GM10248 (cell line): Measurements from ENCODE around the gene TNK2.

Experiments used
- CTCF ChIA-PET: fragments of 300-600 bp; sonication (Branson Sonifier 250); formaldehyde crosslinking; extraction: SDS; loops from one replicate; lab custom pipeline; 2021; ENCODE audit warnings: antibody characterized with exemption; lab: Yijun Ruan, JAX
- POLR2A ChIA-PET: fragments of 350-650 bp; sonication (Branson Sonifier 250); formaldehyde crosslinking; extraction: SDS; loops from one replicate; lab custom pipeline; 2020; ENCODE audit warnings: antibody characterized with exemption; lab: Yijun Ruan, JAX
- DNase-seq: peaks from one replicate; pipeline ENCODE4 v3.0.0; 2012; ENCODE audit errors: extremely low spot score
- TF ChIP-seq, protein P1 (sequence below): IDR thresholded peaks from 2 replicates; pipeline ENCODE4 v1.5.1; 2012; ENCODE audit warnings: mild to moderate bottlenecking, low read depth; ENCODE audit errors: extremely low read depth, missing control alignments, control extremely low read depth

TNK2 gene

DNA sequence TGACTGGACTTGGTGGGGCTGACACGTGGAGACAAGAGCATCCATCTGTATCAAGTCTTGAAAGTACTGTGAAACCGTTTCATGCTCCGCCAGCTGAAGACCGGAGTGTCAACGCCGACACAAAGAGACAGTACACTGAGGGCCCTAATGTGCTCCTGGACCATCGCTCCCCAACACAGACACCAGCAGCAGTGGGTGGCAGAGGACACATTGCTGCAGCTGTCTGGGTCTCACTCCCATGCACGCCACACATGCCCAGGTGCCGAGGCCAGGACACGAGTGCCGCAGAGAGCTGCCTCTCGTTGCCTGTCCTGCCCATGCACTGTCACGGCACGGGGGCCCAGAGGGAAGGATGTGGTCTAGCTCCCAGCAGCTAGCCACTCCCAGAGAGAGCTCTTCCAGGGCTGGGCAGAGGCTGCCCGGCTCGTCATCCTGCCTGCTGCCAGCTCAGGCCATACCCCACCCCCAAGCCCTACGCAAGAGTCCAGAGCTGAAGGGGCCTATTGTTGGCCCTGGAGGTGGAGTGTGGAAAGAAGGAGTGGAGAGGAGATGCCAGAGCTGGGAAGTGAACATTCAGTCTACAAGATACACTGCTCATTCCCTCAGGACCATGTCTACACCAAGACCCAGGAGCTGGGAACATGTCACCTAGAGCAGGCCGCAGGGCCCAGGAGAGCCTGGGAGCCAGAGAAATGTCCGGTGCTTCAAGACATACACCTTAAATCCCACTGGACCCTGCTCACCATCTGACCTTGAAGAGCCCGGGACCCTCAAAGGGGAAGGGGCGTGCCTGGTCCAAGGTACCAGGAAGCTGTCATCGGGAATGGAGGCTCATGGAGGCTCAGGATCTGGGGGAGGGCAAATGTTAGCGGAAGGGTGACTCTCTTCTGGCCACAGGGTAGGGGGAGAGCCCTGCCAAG lies 7.7 kb downstream of the TNK2 start:
- TF ChIP-seq, protein P1, sequence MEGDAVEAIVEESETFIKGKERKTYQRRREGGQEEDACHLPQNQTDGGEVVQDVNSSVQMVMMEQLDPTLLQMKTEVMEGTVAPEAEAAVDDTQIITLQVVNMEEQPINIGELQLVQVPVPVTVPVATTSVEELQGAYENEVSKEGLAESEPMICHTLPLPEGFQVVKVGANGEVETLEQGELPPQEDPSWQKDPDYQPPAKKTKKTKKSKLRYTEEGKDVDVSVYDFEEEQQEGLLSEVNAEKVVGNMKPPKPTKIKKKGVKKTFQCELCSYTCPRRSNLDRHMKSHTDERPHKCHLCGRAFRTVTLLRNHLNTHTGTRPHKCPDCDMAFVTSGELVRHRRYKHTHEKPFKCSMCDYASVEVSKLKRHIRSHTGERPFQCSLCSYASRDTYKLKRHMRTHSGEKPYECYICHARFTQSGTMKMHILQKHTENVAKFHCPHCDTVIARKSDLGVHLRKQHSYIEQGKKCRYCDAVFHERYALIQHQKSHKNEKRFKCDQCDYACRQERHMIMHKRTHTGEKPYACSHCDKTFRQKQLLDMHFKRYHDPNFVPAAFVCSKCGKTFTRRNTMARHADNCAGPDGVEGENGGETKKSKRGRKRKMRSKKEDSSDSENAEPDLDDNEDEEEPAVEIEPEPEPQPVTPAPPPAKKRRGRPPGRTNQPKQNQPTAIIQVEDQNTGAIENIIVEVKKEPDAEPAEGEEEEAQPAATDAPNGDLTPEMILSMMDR = no peak
- ChIA-PET POLR2A (no interaction called here), CTCF (interaction anchor here (0.8 to 4.1 kb wide), 6 partner anchors 10 to 153 kb away, joined by 3 to 40 read pairs (median 8); no protein-coding TSS in a partner anchor)
- peak; percentile 59 for DNase-seq

DNA sequence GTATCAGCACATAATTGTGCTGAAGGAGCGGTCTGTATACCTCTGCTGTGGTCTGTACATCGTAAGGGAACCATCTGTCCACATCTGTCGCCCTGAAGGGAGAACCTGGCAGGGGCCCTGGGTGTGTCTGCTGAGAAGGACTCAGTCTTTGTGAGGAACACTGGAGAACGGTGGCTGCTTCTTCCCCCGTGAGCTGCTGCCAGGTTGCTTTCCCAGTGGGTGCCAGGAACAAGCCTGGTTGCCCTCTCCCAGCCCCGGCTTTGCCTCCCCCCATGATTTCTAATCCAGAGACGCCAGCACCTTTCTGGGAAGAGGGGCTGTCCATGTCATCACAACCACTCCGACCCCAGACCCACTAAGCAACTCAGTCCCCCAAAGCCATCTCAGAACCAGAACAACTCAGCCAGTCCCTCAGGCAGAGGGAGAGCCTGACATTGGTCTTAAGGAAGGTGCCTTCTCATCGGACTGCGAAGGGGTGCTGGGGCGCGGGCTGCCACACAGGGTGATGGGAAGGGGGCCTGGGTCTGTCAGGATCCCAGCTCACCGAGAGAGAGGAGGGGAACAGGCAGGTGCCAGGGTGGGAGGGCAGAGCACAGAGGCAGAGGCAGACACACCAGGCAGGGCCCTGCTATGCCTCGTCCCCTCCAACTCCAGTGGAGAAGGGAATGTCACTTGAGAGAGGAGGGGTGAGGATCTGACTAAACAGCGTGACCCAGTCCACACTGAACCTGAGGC lies 8.5 kb downstream of the TNK2 start:
- ChIA-PET CTCF (interaction anchor here (1.2 to 4.1 kb wide), 5 partner anchors 11 to 50 kb away, joined by 3 to 40 read pairs (median 8); no protein-coding TSS in a partner anchor), POLR2A (interaction anchor here (0.7 kb wide), 1 partner anchor 1105 kb away, joined by 3 read pairs; no protein-coding TSS in a partner anchor)
- TF ChIP-seq, protein P1 = no peak
- no peak for DNase-seq

DNA sequence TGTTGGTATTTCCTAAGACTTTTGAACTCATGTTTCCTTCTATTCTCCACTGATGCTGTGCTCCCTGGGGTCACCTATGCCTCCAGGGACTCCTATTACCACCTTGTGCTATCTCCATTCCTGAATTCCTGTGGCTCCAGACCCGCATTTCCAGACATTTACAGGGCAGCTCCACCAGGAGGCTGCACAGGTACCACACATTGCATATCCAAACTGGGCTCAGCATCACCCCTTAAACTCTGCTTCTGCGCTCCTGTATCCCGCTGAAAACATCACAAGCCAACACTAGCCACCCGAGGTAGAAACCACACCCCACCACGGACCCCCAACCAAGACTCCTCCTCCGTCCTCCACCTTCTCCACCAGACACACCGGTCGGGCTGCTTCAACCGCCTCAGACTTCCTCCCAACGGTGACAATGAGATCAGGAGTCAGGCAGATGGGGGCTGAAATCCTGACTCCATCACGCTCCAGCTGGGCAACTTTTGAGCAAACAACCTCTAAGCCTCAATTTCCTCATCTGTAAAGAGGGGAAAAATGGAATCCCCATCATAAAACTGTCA lies 10.4 kb downstream of the TNK2 start:
- ChIA-PET CTCF (interaction anchor here (10.3 to 10.9 kb wide), 2 partner anchors 16 to 41 kb away, joined by 136 to 254 read pairs; no protein-coding TSS in a partner anchor), POLR2A (interaction anchor here (1.7 kb wide), 1 partner anchor 10 kb away, joined by 6 read pairs; the partner anchor contains the start of gene TNK2)
- TF ChIP-seq, protein P1 = no peak
- no peak for DNase-seq

DNA sequence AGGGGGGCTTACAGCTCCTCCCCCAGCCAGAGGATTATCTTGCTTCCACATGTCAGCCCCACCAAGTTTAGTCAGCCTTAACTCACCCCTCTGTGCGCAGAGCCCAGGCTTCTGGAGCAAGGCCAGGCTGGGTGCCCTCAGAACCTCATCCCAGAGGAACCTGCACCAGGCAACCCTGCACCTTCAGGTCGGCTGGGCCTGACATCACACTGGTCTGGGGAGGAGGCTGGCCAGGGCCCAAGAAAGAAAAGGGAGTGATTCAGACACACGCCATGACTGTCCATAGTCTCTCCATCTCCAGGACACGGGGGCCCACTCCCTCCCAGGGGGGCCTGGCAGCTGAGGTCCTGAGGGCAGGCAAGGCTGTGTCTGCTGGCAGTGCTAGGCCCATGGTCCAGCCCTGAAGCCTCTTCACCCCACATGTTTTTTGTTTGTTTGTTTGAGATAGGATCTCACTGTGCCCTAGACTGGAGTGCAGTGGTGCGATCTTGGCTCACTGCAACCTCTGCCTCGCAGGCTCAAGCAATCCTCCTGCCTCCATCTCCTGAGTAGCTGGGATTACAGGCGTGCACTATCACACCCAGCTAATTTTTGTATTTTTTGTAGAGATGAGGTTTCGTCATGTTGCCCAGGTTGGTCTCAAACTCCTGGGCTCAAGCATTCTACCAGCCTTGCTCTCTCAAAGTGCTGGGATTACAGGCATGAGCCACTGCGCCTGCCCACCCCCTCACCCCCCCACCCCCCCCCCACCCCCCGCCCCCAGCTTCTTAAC lies 11.1 kb downstream of the TNK2 start:
- CTCF ChIA-PET = interaction anchor here (3.6 to 10.9 kb wide), 3 partner anchors 11 to 40 kb away, joined by 19 to 254 read pairs (median 136); no protein-coding TSS in a partner anchor
- no peak for DNase-seq
- TF ChIP-seq, protein P1 = no peak
- POLR2A ChIA-PET = interaction anchor here (1.7 kb wide), 1 partner anchor 11 kb away, joined by 6 read pairs; the partner anchor contains the start of gene TNK2

DNA sequence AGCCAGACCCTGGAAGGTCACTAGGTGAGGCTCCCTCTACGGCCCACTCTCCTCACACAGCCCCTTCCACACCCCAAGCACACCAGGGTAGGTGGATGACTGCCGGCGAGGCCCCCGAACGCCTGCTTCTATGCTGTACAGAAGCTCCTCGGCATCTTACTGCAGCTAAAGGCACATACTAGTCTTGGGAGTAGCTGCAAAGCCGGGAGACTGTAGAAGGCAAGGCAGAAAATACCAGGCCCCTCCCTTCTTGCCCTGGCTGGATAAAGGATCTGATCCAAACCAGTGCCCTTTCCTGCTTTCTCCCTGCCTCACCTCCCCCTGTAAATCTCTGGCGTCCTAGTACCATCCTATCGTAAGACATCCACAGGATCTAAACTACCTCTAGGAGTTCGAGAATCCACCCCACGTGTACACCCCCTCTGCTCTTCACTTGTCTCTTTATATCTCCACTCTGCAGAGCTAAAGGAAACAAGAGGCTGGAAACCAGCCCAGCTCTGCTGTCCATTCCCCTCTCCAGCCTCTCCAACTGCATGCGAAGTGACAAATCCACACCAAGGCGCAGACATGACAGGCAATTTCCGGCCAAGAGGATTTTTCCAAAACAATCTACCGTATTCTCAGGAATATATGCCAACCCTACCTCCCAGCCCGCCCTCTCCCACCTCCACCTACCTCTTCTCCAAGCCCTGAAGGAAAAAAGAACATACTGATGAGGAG lies 11.8 kb downstream of the TNK2 start:
- no peak for DNase-seq
- TF ChIP-seq, protein P1 = no peak
- CTCF ChIA-PET = interaction anchor here (2.5 to 10.9 kb wide), 5 partner anchors 10 to 625 kb away, joined by 8 to 254 read pairs (median 67); partner anchors contain the start of genes TNK2 and XXYLT1
- POLR2A ChIA-PET = interaction anchor here (1.7 kb wide), 1 partner anchor 12 kb away, joined by 6 read pairs; the partner anchor contains the start of gene TNK2
